Measurements from ENCODE around the gene SYT17.

SYT17 gene

GRCh38 chr16:19239511-19240155 lies 71.6 kb downstream of the SYT17 start:
- no peak overlapping the region for H3K27ac ChIP-seq
- no peak overlapping the region for H3K4me3 ChIP-seq

- Histone ChIP-seq H3K4me3 (no peak overlapping the region), H3K27ac (no peak overlapping the region)
Measured at GRCh38 chr16:19240494-19240893, 72.5 kb downstream of the SYT17 start.

GRCh38 chr16:19241512-19241911 lies 73.5 kb downstream of the SYT17 start:
- no peak overlapping the region for H3K4me3 ChIP-seq
- no peak overlapping the region for H3K27ac ChIP-seq

- H3K4me3 ChIP-seq: no peak overlapping the region
- no peak overlapping the region for H3K27ac ChIP-seq
Measured at GRCh38 chr16:19242186-19242585, 74.1 kb downstream of the SYT17 start.

- no peak overlapping the region for H3K4me3 ChIP-seq
- no peak overlapping the region for H3K27ac ChIP-seq
Measured at GRCh38 chr16:19242987-19243575, 75.0 kb downstream of the SYT17 start.

GRCh38 chr16:19245326-19245925 lies 77.4 kb downstream of the SYT17 start:
- Histone ChIP-seq H3K27ac (no peak overlapping the region), H3K4me3 (no peak overlapping the region)

- H3K4me3 ChIP-seq: no peak overlapping the region
- H3K27ac ChIP-seq: no peak overlapping the region
Measured at GRCh38 chr16:19252904-19253303, 84.9 kb downstream of the SYT17 start.

- no peak overlapping the region for H3K4me3 ChIP-seq
Measured at GRCh38 chr16:19254611-19255010, 86.6 kb downstream of the SYT17 start.

GRCh38 chr16:19264123-19264673 lies 96.2 kb downstream of the SYT17 start:
- no peak overlapping the region for H3K27ac ChIP-seq

More at GRCh38 chr16:19254611-19255010, 86.6 kb downstream of the SYT17 start:
- H3K27ac ChIP-seq: no peak overlapping the region

GRCh38 chr16:19265380-19265930 lies 97.4 kb downstream of the SYT17 start:
- H3K4me3 ChIP-seq: no peak overlapping the region
- H3K27ac ChIP-seq: no peak overlapping the region

More at GRCh38 chr16:19264123-19264673, 96.2 kb downstream of the SYT17 start:
- H3K4me3 ChIP-seq: no peak overlapping the region

GRCh38 chr16:19266774-19267173 lies 98.7 kb downstream of the SYT17 start:
- Histone ChIP-seq H3K27ac (no peak overlapping the region), H3K4me3 (no peak overlapping the region)

GRCh38 chr16:19269098-19269497 lies 101.1 kb downstream of the SYT17 start:
- Histone ChIP-seq H3K4me3 (no peak overlapping the region), H3K27ac (no peak overlapping the region)

GRCh38 chr16:19274165-19274797 lies 106.2 kb downstream of the SYT17 start:
- Histone ChIP-seq H3K4me3 (no peak overlapping the region), H3K27ac (no peak overlapping the region)

GRCh38 chr16:19278403-19278802 lies 110.4 kb downstream of the SYT17 start:
- no peak overlapping the region for H3K4me3 ChIP-seq
- no peak overlapping the region for H3K27ac ChIP-seq

- Histone ChIP-seq H3K4me3 (no peak overlapping the region), H3K27ac (no peak overlapping the region)
Measured at GRCh38 chr16:19281246-19281645, 113.2 kb downstream of the SYT17 start.

GRCh38 chr16:19282101-19282500 lies 114.1 kb downstream of the SYT17 start:
- Histone ChIP-seq H3K4me3 (no peak overlapping the region), H3K27ac (no peak overlapping the region)

- H3K27ac ChIP-seq: no peak overlapping the region
- H3K4me3 ChIP-seq: no peak overlapping the region
Measured at GRCh38 chr16:19283637-19284036, 115.6 kb downstream of the SYT17 start.

GRCh38 chr16:19284207-19284606 lies 116.2 kb downstream of the SYT17 start:
- H3K27ac ChIP-seq: no peak overlapping the region

GRCh38 chr16:19285431-19285830 lies 117.4 kb downstream of the SYT17 start, which contains the start of gene CLEC19A:
CLEC19A (plus strand) TSS chr16:19285731; CDS start chr16:19285852, 121 bp downstream.
- H3K4me3 ChIP-seq: no peak within 1 kb of the TSS
- H3K27ac ChIP-seq: no peak within 1 kb of the TSS

More at GRCh38 chr16:19284207-19284606, 116.2 kb downstream of the SYT17 start:
- H3K4me3 ChIP-seq: no peak overlapping the region

- Histone ChIP-seq H3K27ac (no peak overlapping the region), H3K4me3 (no peak overlapping the region)
Measured at GRCh38 chr16:19286827-19287226, 118.8 kb downstream of the SYT17 start.

All from skin epidermis (tissue), 12 donors.